Mucosa of rectum (tissue), 2 donors: ENCODE results near the gene IPO8.

Source experiments
- H3K27ac ChIP-seq, 2 donors: one replicate each; pipeline ENCODE4 v1.7.0; 2013; ENCODE audit warnings: inconsistent platforms in 2 of 2, low read depth in 2 of 2, low read length in 2 of 2
- H3K27me3 ChIP-seq, 2 donors: one replicate each; pipeline ENCODE4 v1.7.0; 2013; ENCODE audit warnings: low read length in 2 of 2; ENCODE audit not compliant: control insufficient read depth in 2 of 2, insufficient read depth in 2 of 2
- H3K36me3 ChIP-seq, 2 donors: one replicate each; pipeline ENCODE4 v1.7.0; 2013; ENCODE audit warnings: low read length in 2 of 2; ENCODE audit not compliant: control insufficient read depth in 2 of 2, insufficient read depth in 2 of 2
- H3K4me1 ChIP-seq, 2 donors: one replicate each; pipeline ENCODE4 v1.7.0; 2013; ENCODE audit warnings: low read length in 2 of 2, mild to moderate bottlenecking in 1 of 2; ENCODE audit not compliant: control insufficient read depth in 2 of 2, insufficient read depth in 2 of 2
- H3K4me3 ChIP-seq, 2 donors: one replicate each; pipeline ENCODE4 v1.7.0; 2013; ENCODE audit warnings: low read length in 2 of 2
- H3K9ac ChIP-seq, 2 donors: one replicate each; pipeline ENCODE4 v1.7.0; 2013; ENCODE audit warnings: low read length in 2 of 2, low read depth in 1 of 2, mild to moderate bottlenecking in 1 of 2
- H3K9me3 ChIP-seq, 2 donors: one replicate each; pipeline ENCODE4 v1.7.0; 2013; ENCODE audit warnings: low read length in 2 of 2; ENCODE audit not compliant: control insufficient read depth in 2 of 2
- donor health status: healthy.
- donor health status: Normal muscosa, but diverticular disease.

Gene IPO8

DNA sequence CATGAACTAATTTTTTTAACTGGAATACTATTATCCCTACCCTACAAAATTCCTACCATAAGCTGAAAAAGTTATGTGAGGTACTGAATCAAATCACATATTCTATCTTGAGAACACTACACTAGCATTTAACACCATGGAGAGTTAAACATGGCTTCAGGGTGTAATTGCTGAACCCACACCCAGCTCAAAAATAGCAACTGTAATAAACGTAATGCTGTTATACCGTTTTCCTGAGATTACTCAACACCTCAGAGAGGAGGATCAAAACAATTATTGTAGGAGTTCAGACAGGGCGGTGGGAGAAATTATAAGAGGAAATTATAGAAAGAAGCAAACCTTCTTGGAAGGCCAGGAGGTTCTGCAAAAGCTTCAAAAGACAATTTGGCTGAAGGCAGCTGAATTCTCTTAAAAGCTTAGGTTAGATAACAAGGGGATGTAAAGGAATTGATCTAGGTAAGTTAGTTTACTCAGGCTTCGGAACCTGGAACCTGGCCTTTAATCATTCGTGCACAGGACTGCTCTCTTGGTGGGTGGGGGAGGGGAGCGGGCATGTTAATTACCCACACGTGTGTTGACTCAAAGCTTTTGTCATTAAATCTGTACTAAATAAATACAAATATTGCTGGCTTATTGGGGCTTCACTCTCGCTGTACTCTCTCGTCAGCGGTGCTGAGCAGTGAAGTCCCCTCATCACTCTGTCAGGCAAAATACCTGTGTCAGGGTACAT is 12.1 kb upstream of the IPO8 start:
- H3K9ac ChIP-seq: peak overlapping the region in 1 of 2 donors; percentile 34
- peak overlapping the region; percentile 4 to 19 for H3K27ac ChIP-seq
- H3K4me1 ChIP-seq: peaks cover 4 to 12% of the 10 kb centered on the region in 2 donors
- peaks cover 5 to 12% of the 10 kb centered on the region in 2 donors for H3K36me3 ChIP-seq
- no peaks in the 10 kb centered on the region for H3K9me3 ChIP-seq
- H3K4me3 ChIP-seq: peak overlapping the region in 1 of 2 donors; percentile 32
- H3K27me3 ChIP-seq: no peaks in the 10 kb centered on the region

DNA sequence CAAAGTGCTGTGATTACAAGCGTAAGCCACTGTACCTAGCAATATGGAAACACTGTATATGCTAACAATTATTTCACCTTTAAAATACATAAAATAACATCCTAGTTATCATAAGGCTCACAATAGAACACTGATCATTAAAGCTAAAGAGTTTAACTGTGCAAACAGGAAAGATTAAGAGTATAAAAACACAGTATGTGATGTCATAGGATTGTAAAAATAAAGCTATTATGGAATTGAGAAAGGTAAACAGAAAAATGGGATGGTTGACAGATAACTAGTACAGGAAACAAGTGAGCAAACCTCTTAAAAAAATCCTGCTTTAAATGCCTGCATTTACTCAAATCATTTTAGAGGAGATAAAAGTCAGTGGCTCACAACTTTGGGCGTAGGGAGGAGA is 10.8 kb upstream of the IPO8 start:
- no peaks in the 10 kb centered on the region for H3K27me3 ChIP-seq
- H3K9me3 ChIP-seq: no peaks in the 10 kb centered on the region
- H3K36me3 ChIP-seq: peaks cover 3 to 12% of the 10 kb centered on the region in 2 donors
- H3K27ac ChIP-seq: peak overlapping the region; percentile 39 to 58
- peak overlapping the region in 1 of 2 donors; percentile 22 for H3K4me3 ChIP-seq
- no peak overlapping the region for H3K9ac ChIP-seq
- peaks cover 4 to 12% of the 10 kb centered on the region in 2 donors for H3K4me1 ChIP-seq

DNA sequence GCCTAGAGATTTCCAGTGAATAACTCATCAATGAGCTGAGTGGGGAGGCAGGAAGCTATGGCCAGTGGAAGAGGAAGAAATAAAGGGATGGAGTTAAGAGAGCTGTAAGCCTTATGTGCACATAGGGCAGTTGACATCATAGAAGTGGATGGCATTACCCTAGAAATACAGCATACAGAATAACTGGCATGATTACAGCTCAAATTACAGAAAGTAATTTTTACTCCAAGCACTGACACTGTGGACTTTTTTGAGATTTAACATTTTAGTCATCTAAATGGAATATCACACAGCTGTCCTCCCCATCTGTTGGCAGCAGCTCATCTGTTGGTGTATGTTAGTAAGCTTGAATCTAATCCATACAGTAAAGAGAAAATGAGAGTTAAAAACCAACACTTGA is 5.4 kb upstream of the IPO8 start:
- H3K27me3 ChIP-seq: no peaks in the 10 kb centered on the region
- H3K9ac ChIP-seq: no peak overlapping the region
- H3K9me3 ChIP-seq: no peaks in the 10 kb centered on the region
- peaks cover 5% of the 10 kb centered on the region in 2 donors for H3K4me1 ChIP-seq
- no peak overlapping the region for H3K4me3 ChIP-seq
- no peaks in the 10 kb centered on the region for H3K36me3 ChIP-seq
- no peak overlapping the region for H3K27ac ChIP-seq

DNA sequence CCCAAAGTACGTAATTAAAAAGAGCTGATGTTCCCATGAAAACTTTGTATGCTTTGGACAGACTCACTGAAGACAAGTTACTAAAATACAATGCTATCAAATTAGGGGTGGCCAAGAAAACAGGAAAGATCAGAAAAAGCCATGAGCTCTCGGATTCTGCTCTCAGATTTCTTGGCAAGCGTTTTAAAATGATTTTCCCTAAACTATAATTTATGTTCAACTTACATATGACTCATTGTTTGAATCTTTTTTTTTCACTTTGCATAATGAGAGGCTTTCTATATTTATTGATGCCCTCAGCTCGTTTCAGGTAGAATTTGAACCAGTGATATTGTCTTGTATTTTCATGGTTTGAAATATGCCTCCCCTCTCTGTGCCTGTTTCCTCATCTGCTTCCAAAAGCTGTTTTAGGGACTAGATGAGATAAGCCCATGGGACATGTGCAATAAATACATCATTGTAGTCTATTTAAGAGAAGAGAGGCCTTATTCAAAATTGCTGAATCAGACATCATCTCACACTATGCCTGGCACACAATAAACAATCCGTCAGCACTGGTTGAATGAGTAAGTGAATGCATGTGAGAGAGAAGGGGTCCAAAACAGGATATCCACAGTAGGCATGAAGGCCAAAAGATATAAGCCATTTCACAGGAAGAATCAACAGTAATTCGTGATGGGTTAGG is 4.7 kb upstream of the IPO8 start:
- Histone ChIP-seq H3K27ac (no peak overlapping the region), H3K9me3 (no peaks in the 10 kb centered on the region), H3K4me1 (peaks cover 4 to 5% of the 10 kb centered on the region in 2 donors), H3K27me3 (no peaks in the 10 kb centered on the region), H3K9ac (no peak overlapping the region), H3K4me3 (no peak overlapping the region), H3K36me3 (no peaks in the 10 kb centered on the region)

DNA sequence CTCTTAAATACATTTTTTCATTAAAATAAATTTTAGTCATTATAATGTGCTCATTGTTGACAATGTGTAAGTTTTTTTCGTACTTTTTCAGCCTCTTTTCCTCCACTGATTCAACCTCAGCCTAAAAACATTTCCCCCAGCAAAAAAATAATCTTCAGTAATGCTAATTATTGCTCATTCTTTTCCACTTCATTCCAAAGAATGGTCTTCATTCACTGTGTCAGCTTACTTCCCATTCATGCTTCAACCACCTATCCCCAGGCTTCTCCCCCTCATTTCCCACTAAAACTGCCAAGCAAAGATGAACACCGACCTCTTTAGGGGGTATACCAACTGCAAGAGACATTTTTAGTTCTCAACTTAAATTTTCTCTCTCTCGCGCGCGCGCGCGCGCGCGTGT is 2.7 kb upstream of the IPO8 start:
- no peaks in the 10 kb centered on the region for H3K9me3 ChIP-seq
- peaks cover 8 to 17% of the 10 kb centered on the region in 2 donors for H3K4me1 ChIP-seq
- H3K9ac ChIP-seq: no peak overlapping the region
- H3K4me3 ChIP-seq: no peak overlapping the region
- no peaks in the 10 kb centered on the region for H3K36me3 ChIP-seq
- no peak overlapping the region for H3K27ac ChIP-seq
- no peaks in the 10 kb centered on the region for H3K27me3 ChIP-seq

DNA sequence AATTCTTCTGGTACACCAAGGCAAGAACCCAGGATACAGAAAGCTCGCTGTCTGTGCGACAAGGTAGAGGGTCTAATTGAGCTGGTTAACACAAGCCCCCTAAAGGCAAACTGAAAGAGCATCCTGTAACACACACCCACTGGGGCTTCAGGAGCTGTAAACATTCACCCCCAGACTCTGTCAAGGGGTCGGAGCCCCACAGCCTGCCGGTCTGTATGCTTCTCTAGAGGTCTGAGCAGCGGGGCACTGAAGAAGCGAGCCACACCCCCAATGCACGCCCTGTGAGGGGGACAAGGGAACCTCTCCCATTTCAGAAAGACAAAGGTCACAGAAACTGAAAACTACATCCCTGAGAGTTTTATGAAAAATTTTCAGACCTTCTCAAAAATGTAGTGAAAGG is 1.3 kb upstream of the IPO8 start:
- Histone ChIP-seq H3K4me1 (peaks cover 8 to 21% of the 10 kb centered on the region in 2 donors), H3K27me3 (no peaks in the 10 kb centered on the region), H3K36me3 (no peaks in the 10 kb centered on the region), H3K4me3 (no peak overlapping the region), H3K9me3 (no peaks in the 10 kb centered on the region), H3K9ac (no peak overlapping the region), H3K27ac (no peak overlapping the region)

DNA sequence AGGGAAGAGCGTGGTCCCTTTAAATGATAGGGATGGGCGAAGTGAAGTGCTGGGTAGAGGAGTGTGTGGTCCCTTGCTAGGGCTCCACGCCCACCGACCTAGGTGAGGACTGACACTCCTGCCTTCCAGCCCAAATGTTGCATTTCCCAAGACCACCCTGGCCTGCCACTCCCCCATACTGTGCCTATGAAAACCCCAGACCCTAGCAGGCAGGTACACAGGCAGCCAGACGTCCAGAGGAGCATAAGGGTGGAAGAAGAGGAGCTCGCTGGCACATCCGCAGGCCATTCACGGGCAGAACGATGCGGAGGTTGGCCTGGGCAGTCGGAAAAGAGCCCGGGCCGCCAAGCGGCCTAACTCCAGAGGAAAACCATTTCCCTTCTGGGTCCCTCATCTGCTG is 817 bp upstream of the IPO8 start:
- Histone ChIP-seq H3K9ac (no peak overlapping the region), H3K36me3 (no peaks in the 10 kb centered on the region), H3K9me3 (no peaks in the 10 kb centered on the region), H3K4me3 (peak overlapping the region; percentile 91 to 94), H3K27me3 (no peaks in the 10 kb centered on the region), H3K4me1 (peaks cover 8 to 21% of the 10 kb centered on the region in 2 donors), H3K27ac (no peak overlapping the region)

DNA sequence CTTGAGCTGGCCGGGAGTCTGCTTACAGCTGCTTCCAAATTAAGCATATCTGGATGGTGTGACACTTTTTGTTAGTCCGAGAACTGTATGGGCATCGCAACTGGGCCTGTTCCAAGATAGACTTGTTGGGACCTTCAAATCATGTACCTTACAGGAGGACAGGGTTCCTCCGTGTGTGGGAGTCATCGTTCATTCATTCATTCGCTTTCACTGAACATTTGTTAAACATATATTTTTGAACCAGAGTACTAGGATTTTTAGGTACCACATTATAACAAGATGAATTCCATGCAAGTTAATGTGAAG is 387 bp upstream of the IPO8 start:
- Histone ChIP-seq H3K9me3 (no peaks in the 10 kb centered on the region), H3K27me3 (no peaks in the 10 kb centered on the region), H3K9ac (peak overlapping the region; percentile 72 to 96), H3K36me3 (no peaks in the 10 kb centered on the region), H3K4me1 (peaks cover 8 to 21% of the 10 kb centered on the region in 2 donors), H3K4me3 (peak overlapping the region; percentile 91 to 94), H3K27ac (peak overlapping the region; percentile 41 to 81)

DNA sequence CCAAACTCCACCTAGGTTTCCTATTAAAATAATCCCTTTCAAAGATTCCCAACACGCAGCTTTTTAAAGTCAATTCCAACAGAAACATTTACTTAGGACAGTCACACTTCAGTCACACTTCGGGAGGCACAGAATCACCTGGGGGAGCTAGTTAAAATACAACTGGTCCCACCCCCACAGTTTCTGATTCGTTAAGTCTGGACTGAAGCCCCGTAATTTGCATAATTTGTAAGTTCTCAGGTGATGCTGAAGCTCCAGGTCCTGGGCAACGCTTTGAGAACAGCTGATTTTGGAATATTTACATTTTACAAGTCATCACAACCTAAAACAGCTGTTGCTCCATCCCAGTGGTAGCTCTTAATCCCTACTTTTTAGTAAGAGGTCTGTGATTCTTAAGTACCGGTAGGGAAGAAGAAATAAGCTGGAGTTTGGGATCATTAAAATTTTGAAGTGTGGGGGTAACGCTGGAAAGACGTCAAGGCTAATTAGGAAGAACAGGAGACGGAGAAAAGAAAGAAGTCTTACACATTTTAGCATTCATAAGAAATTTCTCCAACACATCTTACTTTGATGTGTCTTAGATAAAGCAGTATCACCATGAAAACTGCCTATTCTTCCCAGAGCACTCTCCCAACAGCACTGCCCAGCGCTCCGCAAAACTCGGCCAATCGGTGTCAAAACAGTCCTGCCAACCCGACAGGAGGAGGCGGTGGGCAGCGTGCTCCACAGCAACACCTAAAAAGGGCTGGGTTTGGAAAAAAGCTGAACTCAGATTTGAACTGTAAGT is 1.1 kb downstream of the IPO8 start:
- no peaks in the 10 kb centered on the region for H3K27me3 ChIP-seq
- peak overlapping the region; percentile 92 to 96 for H3K9ac ChIP-seq
- peaks cover 8 to 21% of the 10 kb centered on the region in 2 donors for H3K4me1 ChIP-seq
- peak overlapping the region; percentile 91 to 94 for H3K4me3 ChIP-seq
- H3K9me3 ChIP-seq: no peaks in the 10 kb centered on the region
- H3K36me3 ChIP-seq: peaks cover 0 to 3% of the 10 kb centered on the region in 2 donors
- peak overlapping the region; percentile 67 to 81 for H3K27ac ChIP-seq

DNA sequence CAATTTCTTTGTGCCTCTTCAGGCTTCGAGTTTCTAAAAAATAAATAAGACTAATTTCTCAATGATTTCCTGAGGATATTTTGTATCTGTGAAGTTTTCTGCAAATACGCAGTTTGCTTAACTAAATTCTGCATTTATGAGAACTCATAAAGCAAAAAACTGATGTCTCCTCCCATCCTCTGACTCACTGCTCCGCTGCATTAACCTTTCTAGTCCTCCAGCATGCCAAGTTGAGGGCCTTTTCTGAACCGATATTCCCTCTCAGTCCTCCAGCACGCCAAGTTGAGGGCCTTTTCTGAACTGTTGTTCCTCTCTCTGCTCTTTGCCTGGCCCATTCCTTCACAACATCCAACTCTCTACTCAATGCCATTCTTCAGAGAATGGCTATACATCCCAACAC is 3.2 kb downstream of the IPO8 start:
- Histone ChIP-seq H3K4me3 (no peak overlapping the region), H3K36me3 (peaks cover 0 to 3% of the 10 kb centered on the region in 2 donors), H3K27ac (no peak overlapping the region), H3K9ac (no peak overlapping the region), H3K27me3 (no peaks in the 10 kb centered on the region), H3K9me3 (no peaks in the 10 kb centered on the region), H3K4me1 (peaks cover 8 to 21% of the 10 kb centered on the region in 2 donors)
